ENCODE data around the gene ARHGDIB.

Gene ARHGDIB

GRCh38 chr12:14893506-14894250 lies 67.7 kb downstream of the ARHGDIB start:
- DNase-seq (ENCODE audit: low read depth), result no peak

- no peak for DNase-seq (ENCODE audit: low read depth)
Measured at GRCh38 chr12:14892726-14893505, 68.5 kb downstream of the ARHGDIB start.

Measured in CMK (cell line).